Sigmoid colon (tissue), 3 donors: Measurements from ENCODE around the gene FRS2.

Experiments used
- POLR2A ChIP-seq, 2 donors: fragments of 450-650 bp; IDR thresholded peaks; one replicate each; pipeline ENCODE4 v1.6.1; 2016; ENCODE audit warnings: antibody characterized with exemption in 2 of 2, mild to moderate bottlenecking in 2 of 2, moderate library complexity in 2 of 2
- TF ChIP-seq, protein P1 (sequence below), 4 experiments: fragments of 450-650 bp in 3 of 4; fragments of 200-600 bp in 1 of 4; IDR thresholded peaks; one replicate each; pipeline ENCODE4 v1.5.1; 2016 to 2019; ENCODE audit warnings: antibody characterized with exemption in 4 of 4, mild to moderate bottlenecking in 3 of 4, moderate library complexity in 2 of 4

DNA sequence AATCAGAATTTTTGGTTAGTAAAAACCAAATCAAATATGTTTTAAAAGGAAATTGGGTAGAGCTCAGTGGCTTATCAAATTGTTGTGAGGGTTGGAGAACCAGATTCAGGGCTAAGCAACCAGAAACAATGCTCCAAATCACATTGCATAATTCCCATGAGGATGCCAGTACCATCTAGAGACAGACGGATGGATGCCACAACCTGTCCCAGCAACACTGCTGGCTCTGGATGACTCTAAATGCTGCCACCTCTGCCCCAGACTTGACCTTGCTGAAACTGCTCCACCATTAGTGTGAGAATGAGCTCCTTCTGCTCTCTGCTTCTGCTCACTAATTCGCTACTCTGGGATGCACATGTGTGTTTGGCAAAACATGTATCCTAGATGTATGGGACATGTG lies 43.9 kb downstream of the FRS2 start:
- TF ChIP-seq, protein P1, sequence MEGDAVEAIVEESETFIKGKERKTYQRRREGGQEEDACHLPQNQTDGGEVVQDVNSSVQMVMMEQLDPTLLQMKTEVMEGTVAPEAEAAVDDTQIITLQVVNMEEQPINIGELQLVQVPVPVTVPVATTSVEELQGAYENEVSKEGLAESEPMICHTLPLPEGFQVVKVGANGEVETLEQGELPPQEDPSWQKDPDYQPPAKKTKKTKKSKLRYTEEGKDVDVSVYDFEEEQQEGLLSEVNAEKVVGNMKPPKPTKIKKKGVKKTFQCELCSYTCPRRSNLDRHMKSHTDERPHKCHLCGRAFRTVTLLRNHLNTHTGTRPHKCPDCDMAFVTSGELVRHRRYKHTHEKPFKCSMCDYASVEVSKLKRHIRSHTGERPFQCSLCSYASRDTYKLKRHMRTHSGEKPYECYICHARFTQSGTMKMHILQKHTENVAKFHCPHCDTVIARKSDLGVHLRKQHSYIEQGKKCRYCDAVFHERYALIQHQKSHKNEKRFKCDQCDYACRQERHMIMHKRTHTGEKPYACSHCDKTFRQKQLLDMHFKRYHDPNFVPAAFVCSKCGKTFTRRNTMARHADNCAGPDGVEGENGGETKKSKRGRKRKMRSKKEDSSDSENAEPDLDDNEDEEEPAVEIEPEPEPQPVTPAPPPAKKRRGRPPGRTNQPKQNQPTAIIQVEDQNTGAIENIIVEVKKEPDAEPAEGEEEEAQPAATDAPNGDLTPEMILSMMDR (IDR thresholded peaks at IDR 0.05): no peak
- TF ChIP-seq POLR2A (IDR thresholded peaks at IDR 0.05): no peak
